GM18499 (cell line): ENCODE data around the gene SDK2.

ENCODE experiments used
- ATAC-seq: cut with Tn5 transposase; IDR thresholded peaks from one replicate; pipeline ENCODE4 v1.9.1; 2021; ENCODE audit warnings: moderate number of reproducible peaks; ENCODE audit not compliant: insufficient read depth, unreplicated experiment

SDK2 gene

GRCh38 chr17:73644145-73645049 is at the start of gene SDK2:
Gene SDK2 (minus strand): TSS chr17:73644445. CDS start chr17:73644088, 357 bp downstream.
- no peak for ATAC-seq

GRCh38 chr17:73693071-73693470 is 48.8 kb upstream of the SDK2 start:
- ATAC-seq: no peak

DNA sequence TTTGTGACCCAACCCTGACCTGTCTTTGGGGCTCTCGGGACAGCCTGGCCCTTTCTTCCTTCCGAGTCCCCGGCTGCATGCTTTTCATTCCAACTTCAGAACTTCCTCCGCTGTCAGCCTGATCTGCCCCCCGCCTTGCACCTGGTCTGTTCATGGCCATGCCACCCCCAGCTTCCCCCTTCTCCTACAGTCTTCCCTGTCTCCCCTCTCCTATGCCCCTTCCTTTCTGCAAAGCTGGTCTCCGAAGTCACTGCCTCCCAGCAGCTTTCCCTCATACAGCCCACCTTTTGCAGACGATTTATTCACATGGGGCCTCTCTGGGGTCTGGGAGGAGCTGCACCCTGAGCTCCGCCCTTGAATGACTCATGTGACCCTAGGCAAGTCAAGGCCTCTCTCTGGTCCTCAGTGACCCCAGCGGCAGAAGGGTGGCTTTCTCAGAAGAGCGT is 47.1 kb upstream of the SDK2 start:
- ATAC-seq: no peak

GRCh38 chr17:73690676-73691075 is 46.4 kb upstream of the SDK2 start:
- ATAC-seq: no peak

DNA sequence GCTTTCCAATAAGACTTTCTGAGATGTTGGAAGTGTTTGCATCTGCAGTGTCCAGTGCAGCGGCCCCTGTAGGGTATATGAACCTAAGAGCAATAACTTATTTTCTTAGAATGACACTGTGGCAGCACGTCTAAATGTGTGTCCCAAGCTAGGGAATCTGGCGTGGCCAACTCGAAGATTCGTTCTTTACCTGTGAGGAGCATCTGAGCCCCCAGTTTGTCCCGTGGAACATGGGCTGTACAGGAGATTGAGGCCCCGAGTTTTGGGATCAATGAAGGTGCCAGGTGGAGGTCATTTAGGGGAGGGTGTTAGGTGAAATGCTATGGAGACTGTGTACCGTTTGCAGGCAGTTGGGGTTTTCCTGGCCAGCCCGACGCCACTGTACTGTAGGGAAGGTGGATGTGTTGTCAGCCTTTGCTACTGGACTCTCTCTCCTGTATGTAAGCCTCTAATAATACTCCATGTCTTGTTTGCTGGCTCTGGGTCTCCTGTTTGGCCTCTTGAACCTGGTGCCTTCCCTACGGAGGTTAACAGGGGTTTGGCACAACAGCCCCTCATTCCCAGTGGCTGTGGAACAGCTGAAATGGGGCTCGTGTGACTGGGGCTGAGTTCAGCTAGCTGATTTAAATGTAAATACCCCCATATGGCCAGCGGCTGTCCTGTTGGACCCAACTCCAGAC is 45.5 kb upstream of the SDK2 start:
- no peak for ATAC-seq

GRCh38 chr17:73686961-73687360 is 42.7 kb upstream of the SDK2 start:
- no peak for ATAC-seq

GRCh38 chr17:73686126-73686525 is 41.9 kb upstream of the SDK2 start:
- no peak for ATAC-seq

- no peak for ATAC-seq
These were observed 39.9 kb upstream of the SDK2 start for GRCh38 chr17:73684183-73684582.

- no peak for ATAC-seq
These were observed 39.5 kb upstream of the SDK2 start for GRCh38 chr17:73683771-73684170.

- no peak for ATAC-seq
These were observed 37.7 kb upstream of the SDK2 start for GRCh38 chr17:73681946-73682345.

DNA sequence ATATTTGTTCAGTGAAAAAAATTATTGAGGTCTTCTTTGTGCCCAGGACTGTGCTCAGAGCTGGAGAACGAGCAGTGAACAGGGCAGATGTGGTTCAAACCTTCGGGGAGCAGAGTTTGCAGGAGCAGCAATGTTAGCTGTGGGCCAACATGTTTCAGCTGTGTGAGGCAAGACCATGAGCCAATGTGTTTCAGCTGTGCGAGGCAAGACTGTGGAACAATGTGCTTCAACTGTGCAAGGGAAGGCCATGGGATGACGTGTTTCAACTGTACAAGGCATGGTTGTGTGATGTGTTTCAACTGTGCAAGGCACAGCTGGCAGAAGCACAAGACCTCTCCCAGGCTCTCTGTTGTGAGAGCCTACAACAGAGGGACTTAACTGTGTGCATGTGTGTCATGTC is 35.2 kb upstream of the SDK2 start:
- ATAC-seq: no peak

GRCh38 chr17:73678999-73679398 is 34.8 kb upstream of the SDK2 start:
- no peak for ATAC-seq

DNA sequence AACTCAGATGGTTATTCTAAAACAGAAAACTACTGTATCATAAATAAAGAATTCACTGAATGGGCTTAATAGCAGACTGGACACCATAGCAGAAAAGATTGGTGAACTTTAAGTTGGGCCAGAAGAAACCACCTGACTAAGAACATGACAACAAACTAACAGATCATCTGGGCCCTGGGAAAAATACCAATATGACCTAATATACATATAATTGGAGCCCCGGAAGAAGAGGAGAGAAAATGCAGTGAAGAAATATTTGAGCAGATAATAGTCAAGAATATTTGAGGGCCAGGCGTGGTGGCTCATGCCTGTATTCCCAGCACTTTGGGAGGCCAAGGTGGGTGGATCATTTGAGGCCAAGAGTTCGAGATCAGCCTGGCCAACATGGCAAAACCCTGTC is 25.5 kb upstream of the SDK2 start:
- no peak for ATAC-seq

- ATAC-seq: no peak
These were observed 23.1 kb upstream of the SDK2 start for GRCh38 chr17:73667181-73667959.

DNA sequence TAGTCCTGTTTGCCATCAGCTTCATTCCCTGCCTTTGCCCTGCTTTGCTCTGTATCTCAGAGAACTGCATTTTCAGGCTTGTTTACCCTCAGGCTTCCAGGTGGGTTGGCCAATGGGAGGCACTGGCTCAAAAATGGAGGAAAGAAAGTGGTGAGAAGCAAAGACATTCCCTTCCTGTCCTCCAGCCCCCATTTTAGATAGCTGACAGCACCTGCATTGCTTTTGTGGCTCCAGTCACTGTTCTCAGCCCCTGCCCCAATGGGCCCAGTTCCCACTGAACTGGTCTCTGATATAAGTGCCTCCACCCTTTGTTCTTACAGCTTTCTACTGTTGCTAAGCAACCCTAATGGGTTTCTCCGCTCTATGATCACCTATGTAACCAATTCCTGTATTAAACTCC is 19.4 kb upstream of the SDK2 start:
- ATAC-seq: no peak

DNA sequence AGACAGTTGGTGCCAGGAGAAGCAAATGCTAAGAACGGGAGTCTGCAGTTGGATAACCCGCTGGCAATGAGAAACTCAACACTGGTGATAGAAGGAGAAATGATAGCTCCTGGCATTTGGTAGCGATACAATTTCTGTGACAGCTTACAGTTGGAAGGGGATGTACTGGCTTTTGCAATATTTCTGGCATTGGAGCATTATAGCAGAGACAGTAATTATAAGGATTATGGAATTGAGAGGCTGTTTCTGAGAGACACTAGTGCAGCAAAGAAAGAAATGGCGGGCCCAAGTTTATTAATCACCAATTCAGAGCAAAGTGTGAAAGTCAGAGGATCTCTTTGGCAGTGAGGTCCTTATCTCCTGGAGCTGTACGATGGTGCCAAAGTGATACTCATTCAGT is 16.1 kb upstream of the SDK2 start:
- no peak for ATAC-seq

- no peak for ATAC-seq
These were observed 14.7 kb upstream of the SDK2 start for GRCh38 chr17:73658821-73659515.

- ATAC-seq: no peak
These were observed 13.3 kb upstream of the SDK2 start for GRCh38 chr17:73657473-73658116.

- ATAC-seq: no peak
These were observed 10.0 kb upstream of the SDK2 start for GRCh38 chr17:73654241-73654640.

DNA sequence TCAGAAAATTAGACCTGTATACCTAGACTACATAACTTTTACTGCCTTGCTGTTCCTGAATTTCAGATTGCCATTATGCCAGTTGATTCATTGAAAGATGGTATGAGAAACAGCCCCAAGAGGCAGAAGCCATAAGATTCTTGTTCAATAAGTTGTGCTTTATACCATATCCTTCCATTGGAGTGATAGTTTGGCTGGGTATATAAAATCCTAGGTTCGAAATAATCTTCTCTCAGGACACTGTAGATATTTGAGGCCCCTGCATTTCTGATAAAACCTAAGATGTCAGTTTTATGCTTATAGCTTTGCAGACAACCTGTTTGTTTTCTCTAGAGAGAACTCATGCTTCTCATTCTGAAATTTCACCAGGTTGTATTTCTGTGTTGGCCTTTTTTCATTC is 9.6 kb upstream of the SDK2 start:
- no peak for ATAC-seq
